ENCODE results near the gene COMMD7. TPM values are rescaled to one million over a fixed set of nuclear protein-coding genes. Genes with fewer than 3 reads are reported as not detected.

COMMD7 gene
- 37.6 TPM for total RNA-seq

- Histone ChIP-seq H3K27me3 (ENCODE audit: insufficient read depth, low read length) (no peaks in the 10 kb centered on the region), H3K9me3 (ENCODE audit: low read depth, low read length) (no peaks in the 10 kb centered on the region), H3K4me3 (ENCODE audit: low read length) (peak within 1 kb of the TSS; percentile 74), H3K4me1 (ENCODE audit: insufficient read depth, low read length) (peaks cover 24% of the 10 kb centered on the region)
Observed at GRCh38 chr20:32743237-32744112, at the start of gene COMMD7. Gene COMMD7, minus strand, starts transcription at chr20:32743467. Its CDS starts 76 bp downstream, at chr20:32743391.

- H3K9me3 ChIP-seq (ENCODE audit: low read depth, low read length): no peaks in the 10 kb centered on the region
- H3K4me1 ChIP-seq (ENCODE audit: insufficient read depth, low read length): peaks cover 23% of the 10 kb centered on the region
- no peaks in the 10 kb centered on the region for H3K27me3 ChIP-seq (ENCODE audit: insufficient read depth, low read length)
- H3K4me3 ChIP-seq (ENCODE audit: low read length): no peak overlapping the region
Observed at GRCh38 chr20:32792731-32793458, 49.6 kb upstream of the COMMD7 start.

GRCh38 chr20:32792316-32792715 is 49.0 kb upstream of the COMMD7 start:
- no peaks in the 10 kb centered on the region for H3K27me3 ChIP-seq (ENCODE audit: insufficient read depth, low read length)
- peaks cover 23% of the 10 kb centered on the region for H3K4me1 ChIP-seq (ENCODE audit: insufficient read depth, low read length)
- H3K4me3 ChIP-seq (ENCODE audit: low read length): no peak overlapping the region
- no peaks in the 10 kb centered on the region for H3K9me3 ChIP-seq (ENCODE audit: low read depth, low read length)

GRCh38 chr20:32790751-32791057 is 47.4 kb upstream of the COMMD7 start:
- H3K4me3 ChIP-seq (ENCODE audit: low read length): no peak overlapping the region
- no peaks in the 10 kb centered on the region for H3K9me3 ChIP-seq (ENCODE audit: low read depth, low read length)
- H3K4me1 ChIP-seq (ENCODE audit: insufficient read depth, low read length): peaks cover 23% of the 10 kb centered on the region
- H3K27me3 ChIP-seq (ENCODE audit: insufficient read depth, low read length): no peaks in the 10 kb centered on the region

- H3K4me1 ChIP-seq (ENCODE audit: insufficient read depth, low read length): peaks cover 23% of the 10 kb centered on the region
Observed at GRCh38 chr20:32789896-32790750, 46.9 kb upstream of the COMMD7 start.

GRCh38 chr20:32787168-32787567 is 43.9 kb upstream of the COMMD7 start:
- H3K4me3 ChIP-seq (ENCODE audit: low read length): no peak overlapping the region

More at GRCh38 chr20:32789896-32790750, 46.9 kb upstream of the COMMD7 start:
- H3K27me3 ChIP-seq (ENCODE audit: insufficient read depth, low read length): no peaks in the 10 kb centered on the region
- H3K9me3 ChIP-seq (ENCODE audit: low read depth, low read length): no peaks in the 10 kb centered on the region
- H3K4me3 ChIP-seq (ENCODE audit: low read length): no peak overlapping the region

GRCh38 chr20:32786059-32786760 is 42.9 kb upstream of the COMMD7 start:
- no peaks in the 10 kb centered on the region for H3K4me1 ChIP-seq (ENCODE audit: insufficient read depth, low read length)
- no peaks in the 10 kb centered on the region for H3K27me3 ChIP-seq (ENCODE audit: insufficient read depth, low read length)
- H3K4me3 ChIP-seq (ENCODE audit: low read length): no peak overlapping the region
- no peaks in the 10 kb centered on the region for H3K9me3 ChIP-seq (ENCODE audit: low read depth, low read length)

More at GRCh38 chr20:32787168-32787567, 43.9 kb upstream of the COMMD7 start:
- Histone ChIP-seq H3K9me3 (ENCODE audit: low read depth, low read length) (no peaks in the 10 kb centered on the region), H3K4me1 (ENCODE audit: insufficient read depth, low read length) (peaks cover under 1% of the 10 kb centered on the region), H3K27me3 (ENCODE audit: insufficient read depth, low read length) (no peaks in the 10 kb centered on the region)

- H3K9me3 ChIP-seq (ENCODE audit: low read depth, low read length): no peaks in the 10 kb centered on the region
- no peak overlapping the region for H3K4me3 ChIP-seq (ENCODE audit: low read length)
- H3K27me3 ChIP-seq (ENCODE audit: insufficient read depth, low read length): no peaks in the 10 kb centered on the region
- no peaks in the 10 kb centered on the region for H3K4me1 ChIP-seq (ENCODE audit: insufficient read depth, low read length)
Observed at GRCh38 chr20:32784369-32785080, 41.3 kb upstream of the COMMD7 start.

- H3K9me3 ChIP-seq (ENCODE audit: low read depth, low read length): no peaks in the 10 kb centered on the region
- H3K27me3 ChIP-seq (ENCODE audit: insufficient read depth, low read length): no peaks in the 10 kb centered on the region
- no peaks in the 10 kb centered on the region for H3K4me1 ChIP-seq (ENCODE audit: insufficient read depth, low read length)
- H3K4me3 ChIP-seq (ENCODE audit: low read length): no peak overlapping the region
Observed at GRCh38 chr20:32780749-32781655, 37.7 kb upstream of the COMMD7 start.

- no peaks in the 10 kb centered on the region for H3K27me3 ChIP-seq (ENCODE audit: insufficient read depth, low read length)
- no peaks in the 10 kb centered on the region for H3K4me1 ChIP-seq (ENCODE audit: insufficient read depth, low read length)
- H3K4me3 ChIP-seq (ENCODE audit: low read length): no peak overlapping the region
- no peaks in the 10 kb centered on the region for H3K9me3 ChIP-seq (ENCODE audit: low read depth, low read length)
Observed at GRCh38 chr20:32780278-32780677, 37.0 kb upstream of the COMMD7 start.

GRCh38 chr20:32779500-32780211 is 36.4 kb upstream of the COMMD7 start:
- no peaks in the 10 kb centered on the region for H3K9me3 ChIP-seq (ENCODE audit: low read depth, low read length)
- no peaks in the 10 kb centered on the region for H3K27me3 ChIP-seq (ENCODE audit: insufficient read depth, low read length)

GRCh38 chr20:32777177-32777956 is 34.1 kb upstream of the COMMD7 start:
- H3K4me3 ChIP-seq (ENCODE audit: low read length): no peak overlapping the region
- H3K4me1 ChIP-seq (ENCODE audit: insufficient read depth, low read length): no peaks in the 10 kb centered on the region
- no peaks in the 10 kb centered on the region for H3K27me3 ChIP-seq (ENCODE audit: insufficient read depth, low read length)
- no peaks in the 10 kb centered on the region for H3K9me3 ChIP-seq (ENCODE audit: low read depth, low read length)

More at GRCh38 chr20:32779500-32780211, 36.4 kb upstream of the COMMD7 start:
- Histone ChIP-seq H3K4me1 (ENCODE audit: insufficient read depth, low read length) (no peaks in the 10 kb centered on the region), H3K4me3 (ENCODE audit: low read length) (no peak overlapping the region)

Measured in mononuclear cell (primary cell).